OCI-LY3 (cell line): ENCODE measurements around the gene CACNA1A.

Source experiments
- CTCF ChIP-seq: fragments of 200-600, 300-600 bp; sonication (generic); IDR thresholded peaks from 2 replicates; pipeline ENCODE4 v1.5.1; 2014; ENCODE audit warnings: antibody characterized with exemption, low read length, low read depth
- EZH2phosphoT487 ChIP-seq: fragments of 200-600 bp; shearing (Covaris generic); IDR thresholded peaks from 2 replicates; pipeline ENCODE4 v1.6.1; 2018; ENCODE audit warnings: antibody characterized with exemption, mixed run types, low read depth

GRCh38 chr19:13260883-13261653 lies 245.2 kb downstream of the CACNA1A start:
- TF ChIP-seq CTCF (no peak), EZH2phosphoT487 (no peak)
